HG03521 (cell line): ENCODE measurements around the gene NSMCE4A.
"Not testable (repeated sequence)": the region's sequence is repeated elsewhere in the genome, so short reads cannot be mapped to it uniquely, and the experiment has no call there.

Experiments used
- ATAC-seq: cut with Tn5 transposase; IDR thresholded peaks from one replicate; pipeline ENCODE4 v1.9.1; 2021; ENCODE audit warnings: mild to moderate bottlenecking, moderate library complexity; ENCODE audit not compliant: unreplicated experiment

NSMCE4A gene

DNA sequence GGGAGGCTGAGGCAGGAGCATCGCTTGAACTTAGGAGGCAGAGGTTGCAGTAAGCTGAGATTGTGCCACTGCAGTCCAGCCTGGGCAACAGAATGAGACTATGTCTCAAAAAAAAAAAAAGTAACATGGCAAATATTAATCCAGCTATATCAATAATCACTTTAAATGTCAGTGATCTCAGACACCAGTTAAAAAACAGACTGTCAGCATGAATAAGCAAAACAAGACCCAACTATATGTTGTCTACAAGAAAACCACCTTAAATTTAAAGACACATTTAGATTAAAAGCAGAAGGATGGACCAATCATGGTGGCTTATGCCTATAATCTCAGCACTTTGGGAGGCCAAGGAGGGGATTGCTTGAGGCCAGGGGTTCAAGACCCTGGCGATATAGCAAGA, 38.7 kb downstream of the NSMCE4A start:
- ATAC-seq: no peak

GRCh38 chr10:121935702-121936101, 39.3 kb downstream of the NSMCE4A start:
- no peak for ATAC-seq

DNA sequence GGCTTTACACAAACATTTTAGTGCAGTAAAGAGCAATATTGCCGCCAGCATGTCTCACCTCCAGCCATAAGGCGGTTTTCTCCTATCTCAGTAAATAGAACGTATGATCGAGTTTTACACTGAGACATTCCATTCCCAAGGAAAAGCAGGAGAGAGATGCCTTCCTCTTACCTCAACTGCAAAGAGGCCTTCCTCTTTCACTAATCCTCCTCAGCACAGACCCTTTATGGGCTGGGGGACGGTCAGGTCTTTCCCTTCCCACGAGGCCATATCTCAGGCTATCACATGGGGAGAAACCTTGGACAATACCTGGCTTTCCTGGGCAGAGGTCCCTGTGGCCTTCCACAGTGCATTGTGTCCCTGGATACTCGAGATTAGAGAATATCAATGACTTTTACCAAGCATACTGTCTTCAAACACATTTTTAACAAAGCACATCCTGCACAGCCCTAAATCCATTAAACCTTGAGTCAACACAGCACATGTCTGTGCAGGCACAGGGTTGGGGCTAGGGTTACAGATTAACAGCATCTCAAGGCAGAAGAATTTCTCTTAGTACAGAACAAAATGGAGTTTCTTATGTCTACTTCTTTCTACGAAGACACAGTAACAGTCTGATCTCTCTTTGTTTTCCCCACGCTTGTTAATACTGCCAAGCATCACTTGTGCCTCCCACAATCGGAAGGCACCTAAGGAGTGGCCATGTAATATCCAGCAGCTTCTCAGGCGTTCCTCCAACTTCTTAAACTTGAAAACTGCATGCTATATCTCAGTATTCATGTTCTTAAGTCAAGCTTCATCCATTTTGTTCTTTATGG, 44.5 kb downstream of the NSMCE4A start:
- ATAC-seq: not testable (repeated sequence)

GRCh38 chr10:121929585-121930267, 45.3 kb downstream of the NSMCE4A start:
- not testable (repeated sequence) for ATAC-seq

DNA sequence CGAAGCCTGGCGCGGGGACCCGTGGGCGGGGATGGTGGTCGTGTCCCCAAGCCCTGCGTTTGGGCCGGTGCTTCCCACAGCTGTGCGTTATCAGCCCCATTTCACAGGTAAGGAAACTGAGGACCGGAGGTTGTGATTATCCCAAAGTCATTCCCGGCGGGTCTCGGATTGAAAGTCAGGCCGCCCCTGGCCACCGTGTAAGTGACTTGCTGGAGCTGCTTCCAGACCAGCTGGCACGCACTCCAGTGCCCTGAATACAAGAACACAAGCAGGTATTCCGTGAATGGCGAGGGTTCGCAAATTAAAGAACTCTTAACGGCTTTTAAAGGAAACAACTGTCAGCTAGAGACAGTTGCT, 46.5 kb downstream of the NSMCE4A start:
- peak; percentile 9 for ATAC-seq

DNA sequence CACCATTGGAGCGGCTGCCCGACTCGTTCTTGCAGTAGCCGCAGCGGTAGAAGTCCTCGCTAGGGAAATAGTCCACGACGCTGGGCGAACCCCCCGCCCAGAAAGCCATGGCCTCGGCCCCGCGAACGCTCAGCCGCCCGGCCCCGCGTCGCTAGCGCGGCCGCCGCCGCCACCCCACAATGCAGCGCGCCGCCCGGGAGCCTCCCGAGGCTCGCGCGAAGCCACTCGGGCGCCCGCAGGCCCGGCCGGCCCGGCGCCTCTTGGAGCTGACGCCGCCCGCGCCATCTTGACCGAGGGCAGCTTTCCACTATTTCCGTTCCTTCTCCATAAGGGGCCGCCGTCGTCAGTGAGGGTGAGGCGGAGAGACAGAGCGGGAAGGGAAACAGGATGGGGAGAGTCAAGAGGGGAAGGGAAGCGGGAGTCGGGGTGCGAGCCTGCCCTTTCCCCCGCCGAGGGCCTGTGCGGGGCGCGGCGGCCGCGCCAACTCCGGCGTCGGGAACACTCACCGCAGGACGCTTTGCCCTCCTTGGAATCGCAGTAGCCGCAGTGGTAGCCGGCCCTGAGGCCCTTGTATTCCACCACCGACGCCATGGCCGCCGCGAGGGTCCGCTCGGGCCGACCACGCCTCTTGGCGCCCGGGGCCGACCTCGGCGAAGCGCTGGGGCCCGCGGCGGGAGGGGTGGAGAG, 47.0 kb downstream of the NSMCE4A start, which contains the start of gene ATE1:
Gene ATE1 (minus strand): TSS at position 191 of the 687 bp plus-strand sequence. CDS start 82 bp downstream, at position 109.
- peak; percentile 84 for ATAC-seq

- peak; percentile 32 for ATAC-seq
Measured at GRCh38 chr10:121927318-121927840, 47.6 kb downstream of the NSMCE4A start.

GRCh38 chr10:121926671-121927317, 48.2 kb downstream of the NSMCE4A start:
- peak; percentile 15 for ATAC-seq

GRCh38 chr10:121926157-121926556, 48.9 kb downstream of the NSMCE4A start:
- no peak for ATAC-seq

DNA sequence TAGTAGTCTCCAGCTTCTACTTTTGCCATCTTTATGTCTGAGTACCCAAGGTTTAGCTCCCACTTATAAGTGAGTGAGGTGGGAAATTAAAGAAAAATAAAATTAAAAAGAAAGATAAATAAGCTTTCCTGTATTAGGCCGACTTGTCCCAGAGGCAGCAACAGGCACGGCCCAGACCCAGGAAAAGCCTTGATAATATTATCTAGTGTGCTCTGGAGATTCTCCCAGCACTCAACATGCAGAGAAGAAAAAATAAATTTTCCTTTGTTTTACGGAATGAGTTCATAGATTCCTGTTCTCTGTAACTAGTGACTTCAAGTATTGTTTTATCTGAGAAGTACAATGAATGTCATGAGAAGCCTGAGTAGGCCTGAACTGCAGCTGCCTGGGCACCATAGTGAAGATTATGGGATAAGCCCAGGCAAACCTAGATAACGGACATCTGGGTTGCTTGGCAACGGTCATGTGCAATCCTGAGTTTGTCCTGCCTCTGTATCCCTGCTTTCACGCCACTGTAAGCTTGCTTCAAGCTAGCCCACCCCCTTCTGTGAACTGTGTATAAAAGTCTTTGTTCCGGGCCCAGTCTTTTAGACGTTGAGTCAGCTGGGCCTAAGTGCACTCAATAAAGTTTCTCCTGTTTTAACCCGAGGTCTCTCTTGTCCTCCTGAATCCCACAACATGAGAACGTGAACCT, 53.6 kb downstream of the NSMCE4A start:
- no peak for ATAC-seq

DNA sequence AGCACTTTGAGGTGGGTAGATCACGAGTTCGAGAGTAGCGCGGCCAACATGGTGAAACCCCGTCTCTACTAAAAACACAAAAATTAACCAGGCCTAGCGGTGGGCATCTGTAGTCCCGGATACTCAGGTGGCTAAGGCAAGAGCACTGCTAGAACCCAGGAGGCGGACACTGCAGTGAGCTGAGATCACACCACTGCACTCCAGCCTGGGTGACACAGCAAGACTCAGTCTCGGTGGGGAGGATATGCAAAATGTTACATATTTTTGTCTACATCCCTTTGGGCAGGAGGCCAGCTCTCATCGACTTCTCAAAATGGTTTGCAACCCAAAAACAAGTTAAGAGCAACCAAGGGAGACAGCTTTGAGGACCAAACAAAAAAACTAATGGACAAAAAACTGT, 55.4 kb downstream of the NSMCE4A start:
- no peak for ATAC-seq

- not testable (repeated sequence) for ATAC-seq
Measured at GRCh38 chr10:121918800-121919199, 56.2 kb downstream of the NSMCE4A start.

GRCh38 chr10:121914661-121915060, 60.4 kb downstream of the NSMCE4A start:
- ATAC-seq: no peak

DNA sequence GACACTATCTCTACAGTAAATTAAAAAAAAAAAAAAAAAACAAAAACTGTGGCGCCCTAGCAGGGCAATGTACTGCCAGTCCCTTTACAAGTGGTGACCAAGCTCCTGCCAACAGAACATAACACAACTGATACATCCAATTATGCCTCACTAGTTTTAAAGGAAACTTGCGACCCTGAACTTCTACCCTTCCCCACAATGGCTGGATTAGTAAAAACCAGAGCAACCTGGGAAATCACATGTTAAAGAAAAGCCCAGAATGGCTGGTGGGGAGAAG, 63.7 kb downstream of the NSMCE4A start:
- ATAC-seq: no peak

DNA sequence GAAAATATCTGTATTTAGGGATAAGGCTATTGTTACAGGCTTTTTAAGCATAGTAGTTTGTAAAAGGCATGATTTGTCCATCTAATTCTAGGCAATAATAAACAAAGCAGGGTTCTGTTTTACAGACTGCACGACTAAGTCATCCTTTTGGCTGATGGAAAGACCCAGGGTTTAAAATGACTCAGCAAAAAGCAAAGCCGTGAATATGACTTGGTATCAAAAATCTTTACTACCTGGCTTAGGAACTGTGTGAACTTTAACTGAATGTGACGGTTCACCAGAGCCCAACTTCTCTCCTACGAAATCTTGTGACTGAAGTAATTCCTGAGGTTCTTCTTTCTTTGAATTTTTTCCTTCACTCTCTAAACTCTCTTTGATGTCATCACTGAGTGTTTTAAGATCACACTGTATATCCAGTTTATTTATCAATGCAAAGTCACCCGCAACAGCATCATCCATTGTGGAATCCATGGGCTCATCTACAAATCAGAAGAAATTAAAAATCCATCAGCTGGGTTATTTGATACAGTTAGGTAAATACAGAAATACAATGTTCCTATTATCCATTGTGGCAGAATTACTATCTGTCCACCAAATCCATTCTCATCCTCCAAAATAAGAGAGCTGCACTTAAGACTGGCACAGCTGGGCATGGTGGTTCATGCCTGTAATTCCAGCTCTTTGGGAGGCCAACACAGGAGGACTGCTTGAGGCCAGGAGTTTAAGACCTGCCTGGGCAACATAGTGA, 64.2 kb downstream of the NSMCE4A start:
- ATAC-seq: no peak
